Activated T-cell treated with anti-CD3 and anti-CD28 coated beads, Interleukin-2, amount 50 U/mL, for 4 hours (primary cell): Measurements from ENCODE around the gene TARBP1. TPM values are rescaled to one million over a fixed set of nuclear protein-coding genes. Genes with fewer than 3 reads are reported as not detected.
"Not testable (repeated sequence)": the region's sequence is repeated elsewhere in the genome, so short reads cannot be mapped to it uniquely, and the experiment has no call there.

Source experiments
- ATAC-seq, 2 donors: fragments of 200-7000 bp; cut with Tn5 transposase; one replicate each; pipeline ENCODE4 v1.10.0; 2021
- DNase-seq: peaks from one replicate; pipeline ENCODE4 v3.0.0-alpha.2; 2020
- H3K27me3 Mint-ChIP-seq: one replicate; pipeline ENCODE4 v1.8.0; 2021; ENCODE audit warnings: low read depth, mixed read lengths
- H3K36me3 Mint-ChIP-seq: one replicate; pipeline ENCODE4 v1.8.0; 2022; ENCODE audit warnings: mixed read lengths; ENCODE audit not compliant: insufficient read depth
- H3K4me1 Mint-ChIP-seq: one replicate; pipeline ENCODE4 v1.8.0; 2021; ENCODE audit warnings: low read depth, mixed read lengths
- H3K4me3 Mint-ChIP-seq: one replicate; pipeline ENCODE4 v1.8.0; 2021; ENCODE audit warnings: mild to moderate bottlenecking, moderate library complexity, mixed read lengths
- H3K9me3 Mint-ChIP-seq: one replicate; pipeline ENCODE4 v1.8.0; 2021; ENCODE audit warnings: mixed read lengths
- total RNA-seq, 3 donors: library from RNA; stranded (reverse); gene quantifications; one replicate each; pipeline ENCODE4 v1.2.1, GENCODE V29; 2021

TARBP1 gene
- total RNA-seq, 3 donors from 2014 or later = 27.6 to 38.0 (median 33.5) TPM

DNA sequence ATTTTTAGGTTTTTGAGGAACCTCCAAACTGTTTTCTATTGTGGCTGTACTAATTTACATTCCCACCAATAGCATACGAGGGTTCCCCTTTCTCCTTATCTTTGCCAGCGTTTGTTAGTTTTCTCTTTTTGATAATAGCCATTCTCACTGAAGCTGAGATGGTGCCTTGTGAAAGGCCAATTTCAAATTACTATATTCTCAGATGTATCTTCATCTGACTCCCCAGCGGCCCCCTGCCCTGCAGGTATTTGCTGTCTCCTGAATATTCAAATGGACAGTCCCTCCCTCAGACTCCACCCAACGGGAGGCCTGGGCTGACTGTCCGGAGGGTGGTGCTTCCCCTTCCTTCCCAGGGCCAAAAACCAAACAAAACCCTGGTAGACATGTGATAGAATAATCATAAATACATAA lies 33.5 kb upstream of the TARBP1 start:
- peaks cover 5% of the 10 kb centered on the region for H3K27me3 Mint-ChIP-seq
- H3K9me3 Mint-ChIP-seq = no peaks in the 10 kb centered on the region
- no peak for ATAC-seq
- H3K36me3 Mint-ChIP-seq = no peaks in the 10 kb centered on the region
- H3K4me1 Mint-ChIP-seq = no peaks in the 10 kb centered on the region
- DNase-seq = no peak
- no peak overlapping the region for H3K4me3 Mint-ChIP-seq

- Mint-ChIP-seq H3K9me3 (no peaks in the 10 kb centered on the region), H3K36me3 (no peaks in the 10 kb centered on the region), H3K4me3 (no peak overlapping the region), H3K4me1 (no peaks in the 10 kb centered on the region), H3K27me3 (peaks cover 5% of the 10 kb centered on the region)
- no peak for ATAC-seq
- DNase-seq = no peak
These were observed 30.7 kb upstream of the TARBP1 start for GRCh38 chr1:234509457-234510328.

DNA sequence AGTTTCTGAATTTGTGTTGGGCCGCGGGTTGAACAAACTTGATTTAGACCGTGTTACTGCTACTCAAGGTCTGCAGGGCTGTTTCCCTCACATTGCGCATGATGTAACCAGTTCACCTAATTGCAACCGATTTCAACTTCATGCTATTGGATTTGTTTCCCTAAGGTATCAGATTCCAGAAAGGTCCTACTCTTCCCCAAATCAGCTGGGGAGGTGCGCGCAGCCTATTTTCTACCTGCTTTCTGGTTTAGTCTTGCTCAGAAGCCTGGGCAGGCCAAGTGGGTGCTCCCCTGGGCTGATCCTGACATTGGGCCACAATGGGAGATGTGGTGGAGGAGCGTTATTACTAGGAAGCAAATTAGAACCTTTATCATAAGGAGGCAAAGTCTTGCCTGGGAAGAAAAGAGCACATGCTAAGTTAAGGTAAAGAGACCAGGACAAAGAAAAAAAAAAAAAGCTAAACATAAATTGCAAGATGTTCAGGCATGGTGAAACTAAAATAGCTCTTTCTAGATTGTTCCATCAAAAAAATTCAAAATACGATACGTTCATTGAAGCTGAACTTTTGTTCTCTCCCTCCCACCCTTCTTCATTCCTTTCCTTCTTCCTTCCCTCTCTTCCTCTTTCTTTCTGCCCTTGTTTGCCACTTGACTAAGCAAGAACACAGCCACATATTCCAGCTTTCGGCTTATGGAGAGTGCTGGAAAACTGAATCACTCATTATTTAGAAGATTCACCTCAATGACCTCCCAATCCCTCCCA lies 28.8 kb upstream of the TARBP1 start:
- H3K4me1 Mint-ChIP-seq = no peaks in the 10 kb centered on the region
- no peaks in the 10 kb centered on the region for H3K36me3 Mint-ChIP-seq
- ATAC-seq = no peak
- no peak overlapping the region for H3K4me3 Mint-ChIP-seq
- H3K9me3 Mint-ChIP-seq = peaks cover 6% of the 10 kb centered on the region
- no peak for DNase-seq
- H3K27me3 Mint-ChIP-seq = peaks cover 5% of the 10 kb centered on the region

- ATAC-seq = no peak
- no peak for DNase-seq
- Mint-ChIP-seq H3K27me3 (peaks cover 4% of the 10 kb centered on the region), H3K4me3 (no peak overlapping the region), H3K36me3 (no peaks in the 10 kb centered on the region), H3K9me3 (peaks cover 6% of the 10 kb centered on the region), H3K4me1 (no peaks in the 10 kb centered on the region)
These were observed 28.1 kb upstream of the TARBP1 start for GRCh38 chr1:234507089-234507488.

DNA sequence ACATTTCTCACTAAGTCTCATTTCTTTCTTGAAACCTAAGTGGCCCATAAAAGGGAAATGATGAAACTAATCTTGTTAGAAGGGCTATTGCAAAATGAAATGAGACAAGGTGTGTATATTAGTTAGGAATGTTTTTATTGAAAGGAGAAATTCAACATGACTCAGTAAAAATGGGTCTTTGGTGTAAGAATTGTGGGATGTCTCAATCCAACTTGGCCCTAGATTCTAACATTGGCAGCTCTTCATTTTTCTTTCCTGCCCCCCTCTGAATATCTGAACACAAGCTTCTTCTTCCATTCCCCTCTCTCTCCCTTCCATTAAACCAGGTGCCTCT lies 26.8 kb upstream of the TARBP1 start:
- Mint-ChIP-seq H3K4me1 (peaks cover 13% of the 10 kb centered on the region), H3K4me3 (no peak overlapping the region), H3K9me3 (peaks cover 6% of the 10 kb centered on the region), H3K36me3 (no peaks in the 10 kb centered on the region), H3K27me3 (no peaks in the 10 kb centered on the region)
- no peak for DNase-seq
- no peak for ATAC-seq

DNA sequence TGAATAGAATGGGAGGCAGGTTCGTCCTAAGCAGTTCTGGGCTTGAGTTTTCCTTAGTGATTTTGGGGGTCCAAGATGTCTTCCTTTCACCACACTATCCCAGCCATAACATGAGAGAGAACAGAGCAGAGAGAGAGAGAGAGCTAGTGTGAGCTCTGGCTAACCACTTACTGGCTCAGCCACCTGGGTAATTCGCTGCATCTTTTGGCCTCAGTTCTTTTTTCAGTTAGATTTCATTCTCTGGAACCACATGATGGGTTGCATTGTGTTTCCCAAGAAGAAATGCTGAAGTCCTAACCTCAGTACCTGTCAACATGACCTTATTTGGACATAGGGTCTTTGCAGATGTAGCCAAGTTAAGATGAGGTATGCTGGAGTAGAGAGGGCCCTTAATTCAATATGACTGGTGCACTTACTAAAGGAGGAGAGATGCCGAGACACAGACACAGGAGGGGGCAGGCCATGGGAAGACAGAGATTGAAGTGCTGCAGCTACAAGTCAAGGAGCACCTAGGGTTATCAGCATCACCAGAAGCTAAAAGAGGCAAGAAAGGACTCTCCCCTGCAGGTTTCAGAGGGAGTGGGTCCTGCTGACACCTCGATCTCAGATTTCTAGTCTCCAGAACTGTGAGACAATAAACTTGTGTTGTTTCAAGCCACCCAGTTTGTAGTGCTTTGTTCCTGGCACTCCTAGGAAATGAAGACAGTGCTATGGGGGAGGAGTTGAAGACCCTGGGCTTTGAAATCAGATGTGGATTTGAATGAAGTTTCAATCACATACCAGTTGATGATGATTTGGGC lies 26.2 kb upstream of the TARBP1 start:
- H3K9me3 Mint-ChIP-seq = peaks cover 6% of the 10 kb centered on the region
- DNase-seq (no peak), ATAC-seq (no peak)
- no peak overlapping the region for H3K4me3 Mint-ChIP-seq
- H3K27me3 Mint-ChIP-seq = no peaks in the 10 kb centered on the region
- H3K4me1 Mint-ChIP-seq = peaks cover 19% of the 10 kb centered on the region
- no peaks in the 10 kb centered on the region for H3K36me3 Mint-ChIP-seq

GRCh38 chr1:234504251-234504650 lies 25.3 kb upstream of the TARBP1 start:
- not testable (repeated sequence) for H3K9me3 Mint-ChIP-seq, H3K27me3 Mint-ChIP-seq, ATAC-seq, DNase-seq, H3K36me3 Mint-ChIP-seq, H3K4me3 Mint-ChIP-seq
- H3K4me1 Mint-ChIP-seq = peaks cover 28% of the 10 kb centered on the region

DNA sequence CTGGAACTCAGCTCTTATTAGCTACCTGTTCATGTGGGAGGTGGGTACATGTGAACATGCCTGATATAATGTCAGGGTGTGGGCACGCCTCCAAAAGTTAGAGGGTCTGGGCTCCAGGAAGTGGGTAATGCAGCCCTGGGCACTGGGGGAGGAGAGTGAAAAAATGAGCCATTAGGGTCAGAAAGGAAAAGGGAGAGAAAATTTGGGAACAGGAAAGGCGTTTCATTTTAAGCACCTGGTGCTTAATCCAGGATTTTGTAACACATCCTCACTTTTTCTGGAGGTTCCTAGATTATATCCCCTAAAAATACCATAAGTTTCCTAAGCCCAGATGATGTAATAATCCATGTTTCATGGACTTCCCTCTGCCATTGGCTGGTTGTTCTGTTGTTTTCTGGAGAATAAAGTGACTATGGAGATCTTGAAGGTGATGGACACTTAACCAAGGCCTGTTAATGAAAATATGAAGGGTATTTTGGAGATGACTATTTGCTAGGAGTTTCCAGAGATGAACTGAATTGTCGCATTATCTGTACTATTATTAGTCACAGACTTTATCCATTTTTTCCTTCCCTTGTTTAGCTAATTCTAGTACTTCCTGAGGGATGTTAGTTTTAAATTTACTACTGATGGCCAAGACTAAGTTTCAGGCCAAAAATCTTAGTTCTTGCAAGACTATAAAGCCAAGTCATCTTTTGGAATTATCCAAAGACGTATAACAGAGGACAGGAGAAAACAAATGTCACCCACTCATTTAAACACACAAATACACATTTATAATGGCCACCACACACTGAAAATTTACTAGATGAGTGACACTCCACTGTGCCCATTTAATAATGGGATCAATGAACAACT lies 24.4 kb upstream of the TARBP1 start:
- Mint-ChIP-seq H3K27me3 (no peaks in the 10 kb centered on the region), H3K36me3 (no peaks in the 10 kb centered on the region), H3K4me3 (no peak overlapping the region), H3K4me1 (peaks cover 35% of the 10 kb centered on the region), H3K9me3 (peaks cover 6% of the 10 kb centered on the region)
- no peak for DNase-seq
- no peak for ATAC-seq

DNA sequence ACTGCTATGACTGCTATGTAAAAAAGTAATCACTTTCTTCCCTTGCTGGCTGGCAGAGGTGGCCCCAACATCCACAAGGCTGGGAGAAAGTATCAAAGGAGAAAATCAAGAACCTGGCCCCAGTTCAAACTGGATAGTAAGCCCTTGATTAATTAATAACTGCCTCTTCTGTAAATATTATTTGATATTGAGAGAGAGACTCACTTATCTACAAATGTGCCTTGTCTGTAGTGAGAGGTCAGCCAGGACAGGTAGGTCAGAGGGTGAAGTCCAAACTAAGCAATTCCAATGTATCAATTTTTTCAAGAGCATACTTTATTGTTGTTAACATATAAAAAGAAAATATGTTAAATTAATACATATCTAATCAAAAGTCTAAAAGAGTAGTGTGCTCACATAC lies 23.8 kb upstream of the TARBP1 start:
- no peak for ATAC-seq
- Mint-ChIP-seq H3K27me3 (no peaks in the 10 kb centered on the region), H3K9me3 (peaks cover 6% of the 10 kb centered on the region), H3K4me3 (no peak overlapping the region), H3K36me3 (no peaks in the 10 kb centered on the region), H3K4me1 (peaks cover 35% of the 10 kb centered on the region)
- no peak for DNase-seq

GRCh38 chr1:234500269-234500668 lies 21.3 kb upstream of the TARBP1 start:
- no peaks in the 10 kb centered on the region for H3K27me3 Mint-ChIP-seq
- ATAC-seq = no peak
- peaks cover 35% of the 10 kb centered on the region for H3K4me1 Mint-ChIP-seq
- H3K4me3 Mint-ChIP-seq = no peak overlapping the region
- H3K36me3 Mint-ChIP-seq = no peaks in the 10 kb centered on the region
- no peak for DNase-seq
- peaks cover 6% of the 10 kb centered on the region for H3K9me3 Mint-ChIP-seq

DNA sequence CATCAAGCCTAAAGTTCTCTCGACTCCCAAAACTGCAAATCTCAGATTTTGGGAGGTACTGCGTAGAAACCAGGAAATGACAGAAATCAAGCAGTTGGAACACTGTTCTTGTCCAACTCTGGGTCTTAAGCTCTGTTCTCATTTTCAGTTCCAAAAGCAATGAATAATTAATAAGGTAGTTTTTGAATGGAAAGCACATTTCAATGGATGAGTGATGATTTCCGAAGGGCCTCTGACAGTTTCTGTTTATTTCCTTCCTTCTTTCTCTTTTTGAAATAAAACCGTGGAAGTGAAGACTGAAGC lies 20.9 kb upstream of the TARBP1 start:
- DNase-seq (no peak), ATAC-seq (no peak)
- Mint-ChIP-seq H3K9me3 (peaks cover 6% of the 10 kb centered on the region), H3K27me3 (no peaks in the 10 kb centered on the region), H3K4me3 (no peak overlapping the region), H3K36me3 (no peaks in the 10 kb centered on the region), H3K4me1 (peaks cover 38% of the 10 kb centered on the region)

GRCh38 chr1:234499119-234499942 lies 20.4 kb upstream of the TARBP1 start:
- no peak overlapping the region for H3K4me3 Mint-ChIP-seq
- H3K4me1 Mint-ChIP-seq = peaks cover 38% of the 10 kb centered on the region
- ATAC-seq = peak; percentile 67 to 77
- H3K27me3 Mint-ChIP-seq = no peaks in the 10 kb centered on the region
- H3K36me3 Mint-ChIP-seq = no peaks in the 10 kb centered on the region
- peak; percentile 83 for DNase-seq
- peaks cover 3% of the 10 kb centered on the region for H3K9me3 Mint-ChIP-seq

DNA sequence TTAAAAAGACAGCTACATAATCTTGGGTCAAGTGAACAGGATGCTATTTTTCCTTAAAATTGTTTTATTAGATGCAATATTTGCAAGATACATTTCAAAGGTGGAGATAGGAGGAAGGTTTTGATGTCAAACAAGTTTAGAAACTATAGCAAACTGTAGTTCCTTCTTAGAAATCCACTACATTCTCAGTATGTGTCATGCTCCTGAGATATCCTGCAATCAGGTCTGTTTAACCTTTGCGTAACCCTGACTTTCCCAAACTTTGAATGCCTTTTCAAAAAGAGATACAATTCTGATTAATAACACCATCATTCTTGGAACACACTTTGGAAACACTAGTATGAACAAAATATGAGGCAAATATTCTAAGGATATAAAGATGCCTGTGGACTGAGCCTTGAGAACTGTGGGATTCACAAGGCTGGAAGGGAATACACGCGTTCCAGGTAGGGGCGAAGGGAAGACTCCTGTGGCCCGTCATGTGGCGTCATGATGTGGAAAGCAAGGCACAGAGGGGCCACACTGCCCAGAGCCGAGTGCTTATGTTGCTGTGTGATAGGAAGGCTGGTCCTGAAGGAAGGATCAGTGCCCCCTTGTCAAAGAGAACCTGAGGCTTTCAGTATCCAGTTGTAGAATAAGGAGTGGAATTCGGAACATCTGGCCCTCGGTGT lies 19.6 kb upstream of the TARBP1 start:
- DNase-seq = no peak
- no peak for ATAC-seq
- peaks cover 38% of the 10 kb centered on the region for H3K4me1 Mint-ChIP-seq
- H3K36me3 Mint-ChIP-seq = no peaks in the 10 kb centered on the region
- H3K27me3 Mint-ChIP-seq = peaks cover 3% of the 10 kb centered on the region
- H3K9me3 Mint-ChIP-seq = no peaks in the 10 kb centered on the region
- no peak overlapping the region for H3K4me3 Mint-ChIP-seq
